HepG2 (cell line): ENCODE data around the gene RUNX3. TPM values are rescaled to one million over a fixed set of nuclear protein-coding genes. Genes with fewer than 3 reads are reported as not detected.

ENCODE experiments used
- DMAP1 ChIP-seq: IDR thresholded peaks from 2 replicates; pipeline ENCODE4 v1.6.1; 2016
- EED ChIP-seq: sonication (generic); formaldehyde crosslinking; IDR thresholded peaks from 2 replicates; pipeline ENCODE4 v1.5.0; 2020; ENCODE audit warnings: mild to moderate bottlenecking, missing genetic modification reagents
- FOXA1 ChIP-seq, 2 experiments: fragments of 450-650 bp in 1 of 2; sonication (generic) in 1 of 2; formaldehyde crosslinking in 1 of 2; IDR thresholded peaks; 2 replicates each; pipeline versions ENCODE4 v1.4.0 to v1.6.1; 2016 to 2020; ENCODE audit warnings: missing genetic modification reagents in 1 of 2
- ISX ChIP-seq: sonication (generic); formaldehyde crosslinking; conservative IDR thresholded peaks from 2 replicates; pipeline ENCODE4 v1.5.0; 2020; ENCODE audit warnings: missing genetic modification reagents
- MYC ChIP-seq: sonication (generic); formaldehyde crosslinking; IDR thresholded peaks from 2 replicates; pipeline ENCODE4 v1.9.0; 2021; ENCODE audit warnings: missing genetic modification reagents, borderline replicate concordance
- NFKB2 ChIP-seq: sonication (generic); formaldehyde crosslinking; IDR thresholded peaks from 2 replicates; pipeline ENCODE4 v1.4.0; 2020; ENCODE audit warnings: missing genetic modification reagents, borderline replicate concordance
- NR2F2 ChIP-seq: IDR thresholded peaks from 2 replicates; pipeline ENCODE4 v1.6.1; 2012; ENCODE audit warnings: low read depth, inconsistent platforms, borderline replicate concordance
- PHF5A ChIP-seq: IDR thresholded peaks from one replicate; pipeline ENCODE4 v1.6.1; 2018; ENCODE audit warnings: low read depth, missing genetic modification reagents; ENCODE audit not compliant: unreplicated experiment
- polyA plus RNA-seq, 8 experiments: library from polyadenylated mRNA; depleted of rRNA in 3 of 8; stranded (reverse) in 7 of 8; unstranded in 1 of 8; fragments of >200 nt; fragmentation: Illumina TruSeq in 4 of 8; extraction: Trizol in 4 of 8; gene quantifications; 2 replicates each; pipeline versions ENCODE4 v1.2.1 to v1.2.3, GENCODE V29; 2011 to 2016; ENCODE audit warnings: low read depth in 4 of 8, missing spikeins in 1 of 8, mixed read lengths in 1 of 8; ENCODE audit not compliant: insufficient read depth in 1 of 8
- total RNA-seq, 5 experiments: library from RNA; depleted of rRNA; stranded (reverse); fragments of >200 nt; fragmentation: Illumina TruSeq; extraction: Trizol; gene quantifications; 2 replicates each; pipeline ENCODE4 v1.2.3, GENCODE V29; 2016; ENCODE audit warnings: low read depth in 1 of 5
- TF ChIP-seq, protein P1 (sequence below), 2 experiments: sonication (generic) in 1 of 2; formaldehyde crosslinking in 1 of 2; IDR thresholded peaks; 2 replicates each; pipeline versions ENCODE4 v1.4.0 to v1.6.1; 2016 to 2020; ENCODE audit warnings: borderline replicate concordance in 1 of 2, low read depth in 1 of 2, mild to moderate bottlenecking in 1 of 2, missing genetic modification reagents in 1 of 2
- TF ChIP-seq, protein P2 (sequence below): IDR thresholded peaks from 2 replicates; pipeline ENCODE4 v1.6.1; 2012; ENCODE audit warnings: low read length, improper control_type of control experiment
- TF ChIP-seq, protein P3 (sequence below): sonication (generic); formaldehyde crosslinking; IDR thresholded peaks from 2 replicates; pipeline ENCODE4 v1.4.0; 2020; ENCODE audit warnings: missing genetic modification reagents, borderline replicate concordance
- TF ChIP-seq, protein P4 (sequence below): sonication (generic); formaldehyde crosslinking; IDR thresholded peaks from 2 replicates; pipeline ENCODE4 v1.4.0; 2020; ENCODE audit warnings: missing genetic modification reagents, borderline replicate concordance

Gene RUNX3
- total and polyA plus RNA-seq, 2 of the 13 experiments (the other 11 are each of a cell fraction or from before 2014, with no cell fraction given), result 0.04 to 0.22 TPM

DNA sequence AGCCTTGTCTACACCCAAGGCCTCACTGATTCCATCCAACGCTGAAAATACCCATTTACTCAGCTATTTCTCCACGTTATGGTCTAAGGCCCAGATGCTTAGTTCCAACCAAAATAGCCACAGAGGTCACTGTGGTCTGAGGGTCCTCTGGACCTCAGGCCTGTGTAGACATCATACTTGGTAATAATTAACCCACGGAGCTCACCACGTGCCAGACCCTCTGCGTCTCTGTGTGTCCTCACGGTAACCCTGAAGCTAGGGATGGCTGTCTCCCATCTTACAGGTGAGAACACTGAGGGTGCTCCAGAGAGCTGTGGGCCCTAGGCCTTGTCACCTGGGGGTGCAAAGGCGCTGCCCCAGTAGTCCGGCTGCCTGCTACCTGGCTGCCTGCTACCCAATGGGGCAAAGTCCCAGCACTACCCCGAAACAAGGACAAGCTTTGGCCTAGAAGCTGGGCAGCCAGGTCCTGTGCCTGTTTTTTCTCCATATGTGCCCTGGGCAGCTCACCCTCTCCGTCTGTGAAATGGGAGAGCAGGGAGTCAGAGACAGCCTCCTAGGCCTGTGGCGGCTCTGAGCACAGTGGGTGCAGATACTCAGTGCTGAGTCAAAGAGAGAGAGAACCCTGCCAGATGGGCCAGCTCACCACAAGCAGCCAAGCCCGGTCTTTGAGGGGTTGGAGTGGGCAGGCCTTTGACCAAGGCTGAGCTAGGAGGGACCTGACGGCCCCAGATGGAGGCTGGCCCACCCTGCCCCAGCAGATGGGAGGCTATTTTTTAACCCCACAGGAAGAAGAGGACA, 17.0 kb upstream of the RUNX3 start (continued):
- TF ChIP-seq NR2F2 (0 out of 2 replicates have a peak, but pooled peaks have one; percentile 16), DMAP1 (CRISPR knock-in tag) (no peak), FOXA1 (IDR thresholded peaks at IDR 0.05) (no peak), FOXA1 (CRISPR knock-in tag; IDR thresholded peaks at IDR 0.05) (no peak), MYC (CRISPR knock-in tag) (peak; percentile 41; the same call in 1 of the 2 replicates), PHF5A (CRISPR knock-in tag) (no peak), EED (CRISPR knock-in tag) (no peak), NFKB2 (CRISPR knock-in tag) (no peak), ISX (CRISPR knock-in tag) (no peak)
- TF ChIP-seq, protein P1, sequence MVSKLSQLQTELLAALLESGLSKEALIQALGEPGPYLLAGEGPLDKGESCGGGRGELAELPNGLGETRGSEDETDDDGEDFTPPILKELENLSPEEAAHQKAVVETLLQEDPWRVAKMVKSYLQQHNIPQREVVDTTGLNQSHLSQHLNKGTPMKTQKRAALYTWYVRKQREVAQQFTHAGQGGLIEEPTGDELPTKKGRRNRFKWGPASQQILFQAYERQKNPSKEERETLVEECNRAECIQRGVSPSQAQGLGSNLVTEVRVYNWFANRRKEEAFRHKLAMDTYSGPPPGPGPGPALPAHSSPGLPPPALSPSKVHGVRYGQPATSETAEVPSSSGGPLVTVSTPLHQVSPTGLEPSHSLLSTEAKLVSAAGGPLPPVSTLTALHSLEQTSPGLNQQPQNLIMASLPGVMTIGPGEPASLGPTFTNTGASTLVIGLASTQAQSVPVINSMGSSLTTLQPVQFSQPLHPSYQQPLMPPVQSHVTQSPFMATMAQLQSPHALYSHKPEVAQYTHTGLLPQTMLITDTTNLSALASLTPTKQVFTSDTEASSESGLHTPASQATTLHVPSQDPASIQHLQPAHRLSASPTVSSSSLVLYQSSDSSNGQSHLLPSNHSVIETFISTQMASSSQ (IDR thresholded peaks at IDR 0.05; ENCODE audit: low read depth), result peak; percentile 92
- TF ChIP-seq, protein P1 (CRISPR knock-in tag; IDR thresholded peaks at IDR 0.05; ENCODE audit: borderline replicate concordance), result peak; percentile 95
- TF ChIP-seq, protein P2, sequence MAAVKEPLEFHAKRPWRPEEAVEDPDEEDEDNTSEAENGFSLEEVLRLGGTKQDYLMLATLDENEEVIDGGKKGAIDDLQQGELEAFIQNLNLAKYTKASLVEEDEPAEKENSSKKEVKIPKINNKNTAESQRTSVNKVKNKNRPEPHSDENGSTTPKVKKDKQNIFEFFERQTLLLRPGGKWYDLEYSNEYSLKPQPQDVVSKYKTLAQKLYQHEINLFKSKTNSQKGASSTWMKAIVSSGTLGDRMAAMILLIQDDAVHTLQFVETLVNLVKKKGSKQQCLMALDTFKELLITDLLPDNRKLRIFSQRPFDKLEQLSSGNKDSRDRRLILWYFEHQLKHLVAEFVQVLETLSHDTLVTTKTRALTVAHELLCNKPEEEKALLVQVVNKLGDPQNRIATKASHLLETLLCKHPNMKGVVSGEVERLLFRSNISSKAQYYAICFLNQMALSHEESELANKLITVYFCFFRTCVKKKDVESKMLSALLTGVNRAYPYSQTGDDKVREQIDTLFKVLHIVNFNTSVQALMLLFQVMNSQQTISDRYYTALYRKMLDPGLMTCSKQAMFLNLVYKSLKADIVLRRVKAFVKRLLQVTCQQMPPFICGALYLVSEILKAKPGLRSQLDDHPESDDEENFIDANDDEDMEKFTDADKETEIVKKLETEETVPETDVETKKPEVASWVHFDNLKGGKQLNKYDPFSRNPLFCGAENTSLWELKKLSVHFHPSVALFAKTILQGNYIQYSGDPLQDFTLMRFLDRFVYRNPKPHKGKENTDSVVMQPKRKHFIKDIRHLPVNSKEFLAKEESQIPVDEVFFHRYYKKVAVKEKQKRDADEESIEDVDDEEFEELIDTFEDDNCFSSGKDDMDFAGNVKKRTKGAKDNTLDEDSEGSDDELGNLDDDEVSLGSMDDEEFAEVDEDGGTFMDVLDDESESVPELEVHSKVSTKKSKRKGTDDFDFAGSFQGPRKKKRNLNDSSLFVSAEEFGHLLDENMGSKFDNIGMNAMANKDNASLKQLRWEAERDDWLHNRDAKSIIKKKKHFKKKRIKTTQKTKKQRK, result no peak
- TF ChIP-seq, protein P3, sequence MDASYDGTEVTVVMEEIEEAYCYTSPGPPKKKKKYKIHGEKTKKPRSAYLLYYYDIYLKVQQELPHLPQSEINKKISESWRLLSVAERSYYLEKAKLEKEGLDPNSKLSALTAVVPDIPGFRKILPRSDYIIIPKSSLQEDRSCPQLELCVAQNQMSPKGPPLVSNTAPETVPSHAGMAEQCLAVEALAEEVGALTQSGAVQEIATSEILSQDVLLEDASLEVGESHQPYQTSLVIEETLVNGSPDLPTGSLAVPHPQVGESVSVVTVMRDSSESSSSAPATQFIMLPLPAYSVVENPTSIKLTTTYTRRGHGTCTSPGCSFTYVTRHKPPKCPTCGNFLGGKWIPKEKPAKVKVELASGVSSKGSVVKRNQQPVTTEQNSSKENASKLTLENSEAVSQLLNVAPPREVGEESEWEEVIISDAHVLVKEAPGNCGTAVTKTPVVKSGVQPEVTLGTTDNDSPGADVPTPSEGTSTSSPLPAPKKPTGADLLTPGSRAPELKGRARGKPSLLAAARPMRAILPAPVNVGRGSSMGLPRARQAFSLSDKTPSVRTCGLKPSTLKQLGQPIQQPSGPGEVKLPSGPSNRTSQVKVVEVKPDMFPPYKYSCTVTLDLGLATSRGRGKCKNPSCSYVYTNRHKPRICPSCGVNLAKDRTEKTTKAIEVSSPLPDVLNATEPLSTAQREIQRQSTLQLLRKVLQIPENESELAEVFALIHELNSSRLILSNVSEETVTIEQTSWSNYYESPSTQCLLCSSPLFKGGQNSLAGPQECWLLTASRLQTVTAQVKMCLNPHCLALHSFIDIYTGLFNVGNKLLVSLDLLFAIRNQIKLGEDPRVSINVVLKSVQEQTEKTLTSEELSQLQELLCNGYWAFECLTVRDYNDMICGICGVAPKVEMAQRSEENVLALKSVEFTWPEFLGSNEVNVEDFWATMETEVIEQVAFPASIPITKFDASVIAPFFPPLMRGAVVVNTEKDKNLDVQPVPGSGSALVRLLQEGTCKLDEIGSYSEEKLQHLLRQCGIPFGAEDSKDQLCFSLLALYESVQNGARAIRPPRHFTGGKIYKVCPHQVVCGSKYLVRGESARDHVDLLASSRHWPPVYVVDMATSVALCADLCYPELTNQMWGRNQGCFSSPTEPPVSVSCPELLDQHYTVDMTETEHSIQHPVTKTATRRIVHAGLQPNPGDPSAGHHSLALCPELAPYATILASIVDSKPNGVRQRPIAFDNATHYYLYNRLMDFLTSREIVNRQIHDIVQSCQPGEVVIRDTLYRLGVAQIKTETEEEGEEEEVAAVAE (CRISPR knock-in tag), result no peak
- TF ChIP-seq, protein P4, sequence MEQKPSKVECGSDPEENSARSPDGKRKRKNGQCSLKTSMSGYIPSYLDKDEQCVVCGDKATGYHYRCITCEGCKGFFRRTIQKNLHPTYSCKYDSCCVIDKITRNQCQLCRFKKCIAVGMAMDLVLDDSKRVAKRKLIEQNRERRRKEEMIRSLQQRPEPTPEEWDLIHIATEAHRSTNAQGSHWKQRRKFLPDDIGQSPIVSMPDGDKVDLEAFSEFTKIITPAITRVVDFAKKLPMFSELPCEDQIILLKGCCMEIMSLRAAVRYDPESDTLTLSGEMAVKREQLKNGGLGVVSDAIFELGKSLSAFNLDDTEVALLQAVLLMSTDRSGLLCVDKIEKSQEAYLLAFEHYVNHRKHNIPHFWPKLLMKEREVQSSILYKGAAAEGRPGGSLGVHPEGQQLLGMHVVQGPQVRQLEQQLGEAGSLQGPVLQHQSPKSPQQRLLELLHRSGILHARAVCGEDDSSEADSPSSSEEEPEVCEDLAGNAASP (CRISPR knock-in tag), result peak; percentile 91; the same call in 1 of the 2 replicates
